ENCODE data around the gene COX7A2. TPM values are rescaled to one million over a fixed set of nuclear protein-coding genes. Genes with fewer than 3 reads are reported as not detected.

The COX7A2 gene
- total RNA-seq, 1 donor from 2014 or later: 495 TPM

GRCh38 chr6:75209184-75209723 is 34.3 kb downstream of the COX7A2 start:
- H3K27me3 Mint-ChIP-seq (ENCODE audit: insufficient read depth): peaks cover 61% of the 10 kb centered on the region
- H3K36me3 Mint-ChIP-seq (ENCODE audit: low read depth): peaks cover 2% of the 10 kb centered on the region
- peaks cover 55% of the 10 kb centered on the region for H3K4me1 Mint-ChIP-seq (ENCODE audit: low read depth)
- intact Hi-C loops (cut with micrococcal nuclease): loop anchor here (1.0 to 10.0 kb wide), 3 partner anchors 454 to 1239 kb away; no protein-coding TSS in a partner anchor
- DNase-seq (ENCODE audit: low spot score): no peak
- H3K27ac Mint-ChIP-seq: no peak overlapping the region
- H3K9me3 Mint-ChIP-seq: no peaks in the 10 kb centered on the region
- no peak overlapping the region for H3K4me3 Mint-ChIP-seq

- peak; percentile 71 for DNase-seq (ENCODE audit: low spot score)
- Mint-ChIP-seq H3K9me3 (no peaks in the 10 kb centered on the region), H3K27me3 (ENCODE audit: insufficient read depth) (peaks cover 68% of the 10 kb centered on the region), H3K4me1 (ENCODE audit: low read depth) (peaks cover 59% of the 10 kb centered on the region), H3K4me3 (peak overlapping the region; percentile 66), H3K27ac (peak overlapping the region; percentile 29), H3K36me3 (ENCODE audit: low read depth) (peaks cover 5% of the 10 kb centered on the region)
- intact Hi-C loops (cut with micrococcal nuclease): loop anchor here (1.0 to 10.0 kb wide), 3 partner anchors 454 to 1238 kb away; no protein-coding TSS in a partner anchor
Measured at GRCh38 chr6:75208298-75209183, 35.1 kb downstream of the COX7A2 start.

GRCh38 chr6:75206576-75207342 is 36.8 kb downstream of the COX7A2 start:
- peaks cover 6% of the 10 kb centered on the region for H3K36me3 Mint-ChIP-seq (ENCODE audit: low read depth)
- peak overlapping the region; percentile 52 for H3K27ac Mint-ChIP-seq
- intact Hi-C loops (cut with micrococcal nuclease): loop anchor here (2.0 to 10.0 kb wide), 3 partner anchors 122 to 842 kb away; no protein-coding TSS in a partner anchor
- no peaks in the 10 kb centered on the region for H3K9me3 Mint-ChIP-seq
- peaks cover 69% of the 10 kb centered on the region for H3K4me1 Mint-ChIP-seq (ENCODE audit: low read depth)
- peak overlapping the region; percentile 69 for H3K4me3 Mint-ChIP-seq
- peaks cover 76% of the 10 kb centered on the region for H3K27me3 Mint-ChIP-seq (ENCODE audit: insufficient read depth)
- DNase-seq (ENCODE audit: low spot score): no peak

GRCh38 chr6:75205776-75206575 is 37.6 kb downstream of the COX7A2 start, which contains the start of gene COL12A1:
COL12A1 (minus strand) TSS chr6:75206053; CDS start chr6:75202792, 3,261 bp downstream.
- peak within 1 kb of the TSS; percentile 69 for H3K4me3 Mint-ChIP-seq
- no peaks in the 10 kb centered on the region for H3K9me3 Mint-ChIP-seq
- peaks cover 6% of the 10 kb centered on the region for H3K36me3 Mint-ChIP-seq (ENCODE audit: low read depth)
- H3K4me1 Mint-ChIP-seq (ENCODE audit: low read depth): peaks cover 64% of the 10 kb centered on the region
- H3K27ac Mint-ChIP-seq: peak within 1 kb of the TSS; percentile 52
- no peak for DNase-seq (ENCODE audit: low spot score)
- intact Hi-C loops (cut with micrococcal nuclease): loop anchor here (2.0 to 10.0 kb wide), 3 partner anchors 121 to 841 kb away; no protein-coding TSS in a partner anchor
- H3K27me3 Mint-ChIP-seq (ENCODE audit: insufficient read depth): peaks cover 79% of the 10 kb centered on the region

GRCh38 chr6:75204959-75205775 is 38.4 kb downstream of the COX7A2 start:
- peak overlapping the region; percentile 59 for H3K4me3 Mint-ChIP-seq
- peaks cover 64% of the 10 kb centered on the region for H3K4me1 Mint-ChIP-seq (ENCODE audit: low read depth)
- intact Hi-C loops (cut with micrococcal nuclease): loop anchor here (1.0 to 10.0 kb wide), 3 partner anchors 450 to 1235 kb away; no protein-coding TSS in a partner anchor
- H3K27ac Mint-ChIP-seq: peak overlapping the region; percentile 40
- H3K27me3 Mint-ChIP-seq (ENCODE audit: insufficient read depth): peaks cover 81% of the 10 kb centered on the region
- peaks cover 6% of the 10 kb centered on the region for H3K36me3 Mint-ChIP-seq (ENCODE audit: low read depth)
- no peak for DNase-seq (ENCODE audit: low spot score)
- no peaks in the 10 kb centered on the region for H3K9me3 Mint-ChIP-seq

GRCh38 chr6:75204217-75204958 is 39.2 kb downstream of the COX7A2 start:
- Mint-ChIP-seq H3K36me3 (ENCODE audit: low read depth) (peaks cover 6% of the 10 kb centered on the region), H3K4me3 (peak overlapping the region; percentile 59), H3K9me3 (no peaks in the 10 kb centered on the region), H3K27ac (no peak overlapping the region), H3K27me3 (ENCODE audit: insufficient read depth) (peaks cover 81% of the 10 kb centered on the region), H3K4me1 (ENCODE audit: low read depth) (peaks cover 64% of the 10 kb centered on the region)
- intact Hi-C loops (cut with micrococcal nuclease): loop anchor here (1.0 to 10.0 kb wide), 3 partner anchors 450 to 1234 kb away; no protein-coding TSS in a partner anchor
- DNase-seq (ENCODE audit: low spot score): no peak

GRCh38 chr6:75203721-75204120 is 39.9 kb downstream of the COX7A2 start:
- Mint-ChIP-seq H3K4me3 (no peak overlapping the region), H3K27ac (no peak overlapping the region), H3K4me1 (ENCODE audit: low read depth) (peaks cover 59% of the 10 kb centered on the region), H3K27me3 (ENCODE audit: insufficient read depth) (peaks cover 76% of the 10 kb centered on the region), H3K9me3 (no peaks in the 10 kb centered on the region), H3K36me3 (ENCODE audit: low read depth) (peaks cover 6% of the 10 kb centered on the region)
- intact Hi-C loops (cut with micrococcal nuclease): loop anchor here (1.0 to 10.0 kb wide), 3 partner anchors 449 to 1233 kb away; no protein-coding TSS in a partner anchor
- no peak for DNase-seq (ENCODE audit: low spot score)

GRCh38 chr6:75202676-75203131 is 40.9 kb downstream of the COX7A2 start:
- Mint-ChIP-seq H3K9me3 (no peaks in the 10 kb centered on the region), H3K36me3 (ENCODE audit: low read depth) (peaks cover 6% of the 10 kb centered on the region), H3K4me1 (ENCODE audit: low read depth) (peaks cover 49% of the 10 kb centered on the region), H3K4me3 (no peak overlapping the region), H3K27ac (no peak overlapping the region), H3K27me3 (ENCODE audit: insufficient read depth) (peaks cover 70% of the 10 kb centered on the region)
- intact Hi-C loops (cut with micrococcal nuclease): loop anchor here (10.0 kb wide), 2 partner anchors 448 to 838 kb away; no protein-coding TSS in a partner anchor
- no peak for DNase-seq (ENCODE audit: low spot score)

- H3K4me3 Mint-ChIP-seq: no peak overlapping the region
- H3K4me1 Mint-ChIP-seq (ENCODE audit: low read depth): peaks cover 42% of the 10 kb centered on the region
- DNase-seq (ENCODE audit: low spot score): no peak
- intact Hi-C loops (cut with micrococcal nuclease): loop anchor here (10.0 kb wide), 2 partner anchors 447 to 837 kb away; no protein-coding TSS in a partner anchor
- H3K27ac Mint-ChIP-seq: no peak overlapping the region
- H3K36me3 Mint-ChIP-seq (ENCODE audit: low read depth): peaks cover 5% of the 10 kb centered on the region
- peaks cover 67% of the 10 kb centered on the region for H3K27me3 Mint-ChIP-seq (ENCODE audit: insufficient read depth)
- H3K9me3 Mint-ChIP-seq: no peaks in the 10 kb centered on the region
Measured at GRCh38 chr6:75201901-75202672, 41.5 kb downstream of the COX7A2 start.

GRCh38 chr6:75201021-75201420 is 42.6 kb downstream of the COX7A2 start:
- no peak overlapping the region for H3K27ac Mint-ChIP-seq
- H3K4me3 Mint-ChIP-seq: no peak overlapping the region
- intact Hi-C loops (cut with micrococcal nuclease): loop anchor here (10.0 kb wide), 2 partner anchors 446 to 836 kb away; no protein-coding TSS in a partner anchor
- H3K36me3 Mint-ChIP-seq (ENCODE audit: low read depth): peaks cover 5% of the 10 kb centered on the region
- peaks cover 57% of the 10 kb centered on the region for H3K27me3 Mint-ChIP-seq (ENCODE audit: insufficient read depth)
- no peak for DNase-seq (ENCODE audit: low spot score)
- H3K9me3 Mint-ChIP-seq: no peaks in the 10 kb centered on the region
- peaks cover 32% of the 10 kb centered on the region for H3K4me1 Mint-ChIP-seq (ENCODE audit: low read depth)
